Neural cell (in vitro differentiated cells): ENCODE measurements around the gene BTG1.

Source experiments
- POLR2AphosphoS5 ChIP-seq: IDR thresholded peaks from 2 replicates; pipeline ENCODE4 v1.6.1; 2012
- RAD21 ChIP-seq: fragments of 450-650 bp; conservative IDR thresholded peaks from 2 replicates; pipeline ENCODE4 v1.6.1; 2014; ENCODE audit warnings: antibody characterized with exemption, mild to moderate bottlenecking, moderate library complexity
- TAF1 ChIP-seq: IDR thresholded peaks from 2 replicates; pipeline ENCODE4 v1.6.1; 2012; ENCODE audit warnings: low read depth
- TF ChIP-seq, protein P1 (sequence below): fragments of 450-650 bp; IDR thresholded peaks from 2 replicates; pipeline ENCODE4 v1.5.1; 2014; ENCODE audit warnings: antibody characterized with exemption, mild to moderate bottlenecking, moderate library complexity; ENCODE audit not compliant: poor library complexity, severe bottlenecking

DNA sequence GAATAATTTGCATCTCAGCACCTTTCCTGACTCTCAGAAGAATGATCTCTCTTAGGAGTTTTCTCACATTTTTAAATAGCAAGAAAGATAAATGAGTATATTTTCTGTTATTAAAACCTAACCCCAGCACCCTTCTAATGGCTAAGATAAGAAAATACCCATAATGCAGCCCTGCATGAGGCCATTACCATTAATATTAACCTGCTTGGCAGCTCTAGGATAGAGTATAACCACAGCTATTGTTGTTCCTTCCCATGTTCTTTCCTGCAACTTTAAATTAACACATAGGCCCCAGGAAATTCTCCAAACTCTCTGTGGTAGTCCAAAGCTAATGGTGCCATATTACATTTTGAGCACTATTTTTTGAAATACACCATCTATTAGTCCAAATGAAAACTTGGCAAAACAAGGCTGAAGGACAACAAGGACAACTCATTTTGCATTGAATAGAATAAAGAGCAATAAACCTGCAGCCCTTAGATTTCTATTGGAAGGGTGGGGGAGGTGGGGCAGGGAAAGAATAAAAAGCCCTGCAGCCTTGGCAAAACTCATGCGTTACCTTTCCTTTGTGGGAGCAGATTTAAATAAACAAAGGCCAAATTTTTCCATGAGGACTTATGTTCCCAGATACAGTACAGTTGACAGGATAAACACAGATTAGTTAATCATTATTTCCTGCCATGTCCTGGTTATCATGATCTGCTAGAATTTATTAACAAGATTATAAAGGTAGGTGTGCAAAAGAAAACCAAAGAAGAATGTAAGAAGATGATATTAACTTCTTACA is 46.9 kb downstream of the BTG1 start:
- TF ChIP-seq, protein P1, sequence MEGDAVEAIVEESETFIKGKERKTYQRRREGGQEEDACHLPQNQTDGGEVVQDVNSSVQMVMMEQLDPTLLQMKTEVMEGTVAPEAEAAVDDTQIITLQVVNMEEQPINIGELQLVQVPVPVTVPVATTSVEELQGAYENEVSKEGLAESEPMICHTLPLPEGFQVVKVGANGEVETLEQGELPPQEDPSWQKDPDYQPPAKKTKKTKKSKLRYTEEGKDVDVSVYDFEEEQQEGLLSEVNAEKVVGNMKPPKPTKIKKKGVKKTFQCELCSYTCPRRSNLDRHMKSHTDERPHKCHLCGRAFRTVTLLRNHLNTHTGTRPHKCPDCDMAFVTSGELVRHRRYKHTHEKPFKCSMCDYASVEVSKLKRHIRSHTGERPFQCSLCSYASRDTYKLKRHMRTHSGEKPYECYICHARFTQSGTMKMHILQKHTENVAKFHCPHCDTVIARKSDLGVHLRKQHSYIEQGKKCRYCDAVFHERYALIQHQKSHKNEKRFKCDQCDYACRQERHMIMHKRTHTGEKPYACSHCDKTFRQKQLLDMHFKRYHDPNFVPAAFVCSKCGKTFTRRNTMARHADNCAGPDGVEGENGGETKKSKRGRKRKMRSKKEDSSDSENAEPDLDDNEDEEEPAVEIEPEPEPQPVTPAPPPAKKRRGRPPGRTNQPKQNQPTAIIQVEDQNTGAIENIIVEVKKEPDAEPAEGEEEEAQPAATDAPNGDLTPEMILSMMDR: no peak
- TF ChIP-seq RAD21: no peak
- TF ChIP-seq TAF1: no peak
- no peak for TF ChIP-seq POLR2AphosphoS5
